GM19324 (cell line): ENCODE data around the gene DAG1.

Experiments used
- ATAC-seq: cut with Tn5 transposase; IDR thresholded peaks from one replicate; pipeline ENCODE4 v1.9.1; 2021; ENCODE audit warnings: mild to moderate bottlenecking, moderate library complexity; ENCODE audit not compliant: unreplicated experiment, low FRiP score

Gene DAG1

GRCh38 chr3:49539659-49540560, 69.8 kb downstream of the DAG1 start:
- peak; percentile 93 for ATAC-seq

- no peak for ATAC-seq
Observed at GRCh38 chr3:49552087-49552486, 82.0 kb downstream of the DAG1 start.

- no peak for ATAC-seq
Observed at GRCh38 chr3:49553324-49553691, 83.2 kb downstream of the DAG1 start.

GRCh38 chr3:49553692-49554632, 83.9 kb downstream of the DAG1 start, which contains the start of gene BSN:
Gene BSN, plus strand, starts transcription at chr3:49554477. Its CDS starts 126 bp downstream, at chr3:49554603.
- ATAC-seq, result peak; percentile 89

GRCh38 chr3:49554633-49555265, 84.7 kb downstream of the DAG1 start:
- ATAC-seq, result peak; percentile 71

GRCh38 chr3:49556500-49557275, 86.6 kb downstream of the DAG1 start:
- ATAC-seq, result no peak

- no peak for ATAC-seq
Observed at GRCh38 chr3:49563040-49563578, 93.0 kb downstream of the DAG1 start.

- no peak for ATAC-seq
Observed at GRCh38 chr3:49563766-49564165, 93.7 kb downstream of the DAG1 start.

- no peak for ATAC-seq
Observed at GRCh38 chr3:49566312-49566711, 96.2 kb downstream of the DAG1 start.

- ATAC-seq, result no peak
Observed at GRCh38 chr3:49567406-49567805, 97.3 kb downstream of the DAG1 start.

- no peak for ATAC-seq
Observed at GRCh38 chr3:49568965-49569364, 98.9 kb downstream of the DAG1 start.

- ATAC-seq, result no peak
Observed at GRCh38 chr3:49570028-49570654, 100.1 kb downstream of the DAG1 start.

GRCh38 chr3:49582177-49582576, 112.1 kb downstream of the DAG1 start:
- ATAC-seq, result no peak
